ENCODE data around the gene KCNQ5. TPM values are rescaled to one million over a fixed set of nuclear protein-coding genes. Genes with fewer than 3 reads are reported as not detected.

Gene KCNQ5
- total and polyA plus RNA-seq, 10 of the 15 experiments (the other 5 are each of a cell fraction or from before 2014, with no cell fraction given), result 0.60 to 16.2 (median 3.2) TPM

GRCh38 chr6:73227606-73228255 lies 605.9 kb downstream of the KCNQ5 start:
- WGBS (ENCODE audit: insufficient coverage, insufficient replicate concordance, low lambda C conversion rate, missing lambda C conversion rate), result 78% methylated on average over 3 of the region's 3 CpGs
- ChIA-PET SMC1A (ENCODE audit: uncharacterized antibody, unreplicated experiment) (no interaction called here), POLR2A (interaction anchor here (0.7 kb wide), 1 partner anchor 439 kb away, joined by 3 read pairs; no protein-coding TSS in a partner anchor), RAD21 (ENCODE audit: unreplicated experiment) (no interaction called here), CTCF (interaction anchor here (0.8 to 1.1 kb wide), 2 partner anchors 11 to 816 kb away, joined by 3 read pairs; no protein-coding TSS in a partner anchor)
- no peak for DNase-seq (ENCODE audit: low read depth, low spot score)
- no TSS peak for BruUV-seq (replicated peaks)
- Histone ChIP-seq H3K36me3 (ENCODE audit: control insufficient read depth in 2 of 2, insufficient read depth in 2 of 2, low read length in 1 of 2) (no peaks in the 10 kb centered on the region), H2AFZ (ENCODE audit: control insufficient read depth, low read depth, low read length) (no peak overlapping the region), H3K27ac (ENCODE audit: control insufficient read depth, insufficient read depth) (no peak overlapping the region), H3K9ac (ENCODE audit: control insufficient read depth, insufficient read depth, low read length) (no peak overlapping the region), H3K79me2 (ENCODE audit: control insufficient read depth, insufficient read depth, low read length) (no peaks in the 10 kb centered on the region), H3K9me3 (replicated peaks; ENCODE audit: control insufficient read depth, insufficient read depth, low read length) (no peaks in the 10 kb centered on the region), H3K27me3 (replicated peaks in 1 of 2; ENCODE audit: control insufficient read depth in 2 of 2, insufficient read depth in 2 of 2, low read length in 1 of 2) (no peaks in the 10 kb centered on the region), H4K20me1 (ENCODE audit: control insufficient read depth, insufficient read depth) (no peaks in the 10 kb centered on the region), H3K4me1 (ENCODE audit: control insufficient read depth, insufficient read depth, low read length) (no peaks in the 10 kb centered on the region; the same call in 1 of the 2 replicates), H3K4me3 (no peak overlapping the region), H3K4me2 (ENCODE audit: control insufficient read depth, insufficient read depth) (no peak overlapping the region)
- in situ Hi-C loops (cut with MboI), result no loop called here
- intact Hi-C loops (cut with micrococcal nuclease; ENCODE audit: unreplicated experiment), result no loop called here
- FAIRE-seq, result no peak
- ATAC-seq, result no peak
- no peak for TF ChIP-seq RFX5 (IDR thresholded peaks at IDR 0.05; ENCODE audit: low read depth, low read length)
- TF ChIP-seq NR2C1 (IDR thresholded peaks at IDR 0.05), result no peak
- no peak for TF ChIP-seq ZNF687 (IDR thresholded peaks at IDR 0.05)
- no peak for TF ChIP-seq ESRRA (IDR thresholded peaks at IDR 0.05; ENCODE audit: low read length)
- TF ChIP-seq EP300 (IDR thresholded peaks at IDR 0.05; ENCODE audit: borderline replicate concordance in 1 of 2, control insufficient read depth in 1 of 2, low read depth in 2 of 2, low read length in 2 of 2), result no peak
- TF ChIP-seq, protein P1, sequence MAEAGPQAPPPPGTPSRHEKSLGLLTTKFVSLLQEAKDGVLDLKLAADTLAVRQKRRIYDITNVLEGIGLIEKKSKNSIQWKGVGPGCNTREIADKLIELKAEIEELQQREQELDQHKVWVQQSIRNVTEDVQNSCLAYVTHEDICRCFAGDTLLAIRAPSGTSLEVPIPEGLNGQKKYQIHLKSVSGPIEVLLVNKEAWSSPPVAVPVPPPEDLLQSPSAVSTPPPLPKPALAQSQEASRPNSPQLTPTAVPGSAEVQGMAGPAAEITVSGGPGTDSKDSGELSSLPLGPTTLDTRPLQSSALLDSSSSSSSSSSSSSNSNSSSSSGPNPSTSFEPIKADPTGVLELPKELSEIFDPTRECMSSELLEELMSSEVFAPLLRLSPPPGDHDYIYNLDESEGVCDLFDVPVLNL (IDR thresholded peaks at IDR 0.05; ENCODE audit: low read depth, low read length), result no peak
- TF ChIP-seq MTA2 (IDR thresholded peaks at IDR 0.05; ENCODE audit: low read depth), result no peak
- TF ChIP-seq, protein P2, sequence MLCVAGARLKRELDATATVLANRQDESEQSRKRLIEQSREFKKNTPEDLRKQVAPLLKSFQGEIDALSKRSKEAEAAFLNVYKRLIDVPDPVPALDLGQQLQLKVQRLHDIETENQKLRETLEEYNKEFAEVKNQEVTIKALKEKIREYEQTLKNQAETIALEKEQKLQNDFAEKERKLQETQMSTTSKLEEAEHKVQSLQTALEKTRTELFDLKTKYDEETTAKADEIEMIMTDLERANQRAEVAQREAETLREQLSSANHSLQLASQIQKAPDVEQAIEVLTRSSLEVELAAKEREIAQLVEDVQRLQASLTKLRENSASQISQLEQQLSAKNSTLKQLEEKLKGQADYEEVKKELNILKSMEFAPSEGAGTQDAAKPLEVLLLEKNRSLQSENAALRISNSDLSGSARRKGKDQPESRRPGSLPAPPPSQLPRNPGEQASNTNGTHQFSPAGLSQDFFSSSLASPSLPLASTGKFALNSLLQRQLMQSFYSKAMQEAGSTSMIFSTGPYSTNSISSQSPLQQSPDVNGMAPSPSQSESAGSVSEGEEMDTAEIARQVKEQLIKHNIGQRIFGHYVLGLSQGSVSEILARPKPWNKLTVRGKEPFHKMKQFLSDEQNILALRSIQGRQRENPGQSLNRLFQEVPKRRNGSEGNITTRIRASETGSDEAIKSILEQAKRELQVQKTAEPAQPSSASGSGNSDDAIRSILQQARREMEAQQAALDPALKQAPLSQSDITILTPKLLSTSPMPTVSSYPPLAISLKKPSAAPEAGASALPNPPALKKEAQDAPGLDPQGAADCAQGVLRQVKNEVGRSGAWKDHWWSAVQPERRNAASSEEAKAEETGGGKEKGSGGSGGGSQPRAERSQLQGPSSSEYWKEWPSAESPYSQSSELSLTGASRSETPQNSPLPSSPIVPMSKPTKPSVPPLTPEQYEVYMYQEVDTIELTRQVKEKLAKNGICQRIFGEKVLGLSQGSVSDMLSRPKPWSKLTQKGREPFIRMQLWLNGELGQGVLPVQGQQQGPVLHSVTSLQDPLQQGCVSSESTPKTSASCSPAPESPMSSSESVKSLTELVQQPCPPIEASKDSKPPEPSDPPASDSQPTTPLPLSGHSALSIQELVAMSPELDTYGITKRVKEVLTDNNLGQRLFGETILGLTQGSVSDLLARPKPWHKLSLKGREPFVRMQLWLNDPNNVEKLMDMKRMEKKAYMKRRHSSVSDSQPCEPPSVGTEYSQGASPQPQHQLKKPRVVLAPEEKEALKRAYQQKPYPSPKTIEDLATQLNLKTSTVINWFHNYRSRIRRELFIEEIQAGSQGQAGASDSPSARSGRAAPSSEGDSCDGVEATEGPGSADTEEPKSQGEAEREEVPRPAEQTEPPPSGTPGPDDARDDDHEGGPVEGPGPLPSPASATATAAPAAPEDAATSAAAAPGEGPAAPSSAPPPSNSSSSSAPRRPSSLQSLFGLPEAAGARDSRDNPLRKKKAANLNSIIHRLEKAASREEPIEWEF (IDR thresholded peaks at IDR 0.05; ENCODE audit: insufficient replicate concordance, low read depth, low read length), result no peak
- TF ChIP-seq TCF3 (IDR thresholded peaks at IDR 0.05; ENCODE audit: borderline replicate concordance, insufficient read depth, low read depth, low read length), result no peak
- TF ChIP-seq YY1 (IDR thresholded peaks at IDR 0.05; ENCODE audit: low read depth, low read length), result no peak
- no peak for TF ChIP-seq NRF1 (conservative IDR thresholded peaks at IDR 0.05; ENCODE audit: low read depth, low read length)
- TF ChIP-seq NFYA (IDR thresholded peaks at IDR 0.05; ENCODE audit: borderline replicate concordance, low read depth, low read length), result no peak
- TF ChIP-seq CHD4 (IDR thresholded peaks at IDR 0.05), result no peak
- no peak for TF ChIP-seq KLF5 (IDR thresholded peaks at IDR 0.05; ENCODE audit: partially characterized antibody)

Measured in GM12878 (cell line).